Thoracic aorta (tissue), 2 donors: ENCODE results near the gene XYLT1. TPM values are rescaled to one million over a fixed set of nuclear protein-coding genes. Genes with fewer than 3 reads are reported as not detected.

Experiments used
- ATAC-seq: fragments of 150-250 bp; one replicate; pipeline ENCODE4 v1.8.0; 2017; ENCODE audit warnings: low read depth; ENCODE audit not compliant: insufficient number of reproducible peaks, low FRiP score
- DNase-seq: peaks from one replicate; pipeline ENCODE4 v3.0.0-alpha.2; 2020; ENCODE audit warnings: low spot score
- H3K27ac ChIP-seq, 2 donors: fragments of 200-600 bp; sonication (generic); 1 replicate in 1 of 2; 2 replicates in 1 of 2; pipeline ENCODE4 v1.5.1; 2016; ENCODE audit warnings: mild to moderate bottlenecking in 2 of 2, moderate library complexity in 2 of 2
- H3K27me3 ChIP-seq: fragments of 200-600 bp; sonication (generic); replicated peaks from 2 replicates; pipeline ENCODE4 v1.6.0; 2016; ENCODE audit warnings: mild to moderate bottlenecking; ENCODE audit not compliant: insufficient read depth
- H3K36me3 ChIP-seq: fragments of 200-600 bp; sonication (generic); one replicate; pipeline ENCODE4 v1.5.1; 2016
- H3K4me1 ChIP-seq, 2 donors: fragments of 200-600 bp; sonication (generic); 1 replicate in 1 of 2; 2 replicates in 1 of 2; pipeline versions ENCODE4 v1.5.1 to v1.6.0; 2016; ENCODE audit warnings: low read depth in 2 of 2, mild to moderate bottlenecking in 1 of 2; ENCODE audit not compliant: control insufficient read depth in 1 of 2
- H3K4me3 ChIP-seq: fragments of 200-600 bp; sonication (generic); 2 replicates; pipeline ENCODE4 v1.5.1; 2016; ENCODE audit warnings: mild to moderate bottlenecking
- H3K9me3 ChIP-seq: fragments of 200-600 bp; sonication (generic); 2 replicates; pipeline ENCODE4 v1.5.1; 2016
- CTCF ChIP-seq: fragments of 200-600 bp; sonication (generic); IDR thresholded peaks from one replicate; pipeline ENCODE4 v1.5.1; 2019; ENCODE audit warnings: antibody characterized with exemption
- total RNA-seq, 2 donors: library from RNA; depleted of rRNA; stranded (reverse); fragments of >200 nt; gene quantifications; one replicate each; pipeline versions ENCODE4 v1.1.0 to v1.2.3, GENCODE V29; 2016

Gene XYLT1
- total RNA-seq, 2 donors from 2014 or later, result 13.1 to 22.5 TPM

GRCh38 chr16:17287166-17287800 lies 183.5 kb downstream of the XYLT1 start:
- DNase-seq, result no peak
- H3K36me3 ChIP-seq, result no peaks in the 10 kb centered on the region
- TF ChIP-seq CTCF, result no peak
- H3K4me1 ChIP-seq, result peaks cover 5 to 20% of the 10 kb centered on the region in 2 donors
- no peaks in the 10 kb centered on the region for H3K27me3 ChIP-seq
- no peak for ATAC-seq
- no peaks in the 10 kb centered on the region for H3K9me3 ChIP-seq
- no peak overlapping the region for H3K27ac ChIP-seq
- H3K4me3 ChIP-seq, result no peak overlapping the region

- ATAC-seq (no peak), DNase-seq (no peak)
- H3K36me3 ChIP-seq, result no peaks in the 10 kb centered on the region
- H3K9me3 ChIP-seq, result no peaks in the 10 kb centered on the region
- no peaks in the 10 kb centered on the region for H3K27me3 ChIP-seq
- H3K4me3 ChIP-seq, result no peak overlapping the region
- H3K4me1 ChIP-seq, result peaks cover 5 to 20% of the 10 kb centered on the region in 2 donors
- H3K27ac ChIP-seq, result no peak overlapping the region
- no peak for TF ChIP-seq CTCF
Measured at GRCh38 chr16:17286443-17286842, 184.3 kb downstream of the XYLT1 start.

- H3K27me3 ChIP-seq, result no peaks in the 10 kb centered on the region
- H3K9me3 ChIP-seq, result no peaks in the 10 kb centered on the region
- H3K4me1 ChIP-seq, result no peaks in the 10 kb centered on the region
- no peak for DNase-seq
- no peak overlapping the region for H3K27ac ChIP-seq
- no peak for ATAC-seq
- no peak overlapping the region for H3K4me3 ChIP-seq
- no peaks in the 10 kb centered on the region for H3K36me3 ChIP-seq
- no peak for TF ChIP-seq CTCF
Measured at GRCh38 chr16:17283016-17283415, 187.7 kb downstream of the XYLT1 start.

DNA sequence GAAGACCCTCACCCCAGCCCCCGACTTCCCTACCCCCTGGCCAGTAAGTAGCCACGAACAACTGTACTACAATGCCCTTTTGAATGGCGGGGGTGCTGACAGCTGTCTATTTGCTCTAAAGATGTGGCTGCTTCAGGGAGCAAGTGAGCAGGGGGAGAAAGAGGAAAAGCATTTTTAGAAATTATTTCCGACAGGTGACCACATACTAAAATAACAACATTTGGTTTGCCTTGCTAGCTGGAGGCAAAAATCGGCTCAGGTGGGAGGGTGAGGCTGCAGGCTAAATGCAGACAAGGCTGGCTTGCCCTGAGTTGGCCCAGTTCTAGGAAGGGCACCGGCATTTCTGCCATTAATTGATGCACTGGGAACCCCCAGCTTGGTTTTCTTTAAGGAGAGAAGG lies 188.5 kb downstream of the XYLT1 start:
- no peaks in the 10 kb centered on the region for H3K27me3 ChIP-seq
- TF ChIP-seq CTCF, result no peak
- no peaks in the 10 kb centered on the region for H3K36me3 ChIP-seq
- ATAC-seq (no peak), DNase-seq (no peak)
- no peaks in the 10 kb centered on the region for H3K4me1 ChIP-seq
- no peaks in the 10 kb centered on the region for H3K9me3 ChIP-seq
- H3K4me3 ChIP-seq, result no peak overlapping the region
- no peak overlapping the region for H3K27ac ChIP-seq

- Histone ChIP-seq H3K4me3 (no peak overlapping the region), H3K27me3 (no peaks in the 10 kb centered on the region), H3K27ac (no peak overlapping the region), H3K9me3 (no peaks in the 10 kb centered on the region), H3K36me3 (no peaks in the 10 kb centered on the region), H3K4me1 (no peaks in the 10 kb centered on the region)
- no peak for TF ChIP-seq CTCF
- ATAC-seq, result no peak
- no peak for DNase-seq
Measured at GRCh38 chr16:17281052-17281451, 189.7 kb downstream of the XYLT1 start.
